Mucosa of rectum (tissue), 2 donors: ENCODE data around the gene OR4D11.
"Not testable (repeated sequence)": the region's sequence is repeated elsewhere in the genome, so short reads cannot be mapped to it uniquely, and the experiment has no call there.

ENCODE experiments used
- H3K27ac ChIP-seq, 2 donors: one replicate each; pipeline ENCODE4 v1.7.0; 2013; ENCODE audit warnings: inconsistent platforms in 2 of 2, low read depth in 2 of 2, low read length in 2 of 2
- H3K27me3 ChIP-seq, 2 donors: one replicate each; pipeline ENCODE4 v1.7.0; 2013; ENCODE audit warnings: low read length in 2 of 2; ENCODE audit not compliant: control insufficient read depth in 2 of 2, insufficient read depth in 2 of 2
- H3K36me3 ChIP-seq, 2 donors: one replicate each; pipeline ENCODE4 v1.7.0; 2013; ENCODE audit warnings: low read length in 2 of 2; ENCODE audit not compliant: control insufficient read depth in 2 of 2, insufficient read depth in 2 of 2
- H3K4me1 ChIP-seq, 2 donors: one replicate each; pipeline ENCODE4 v1.7.0; 2013; ENCODE audit warnings: low read length in 2 of 2, mild to moderate bottlenecking in 1 of 2; ENCODE audit not compliant: control insufficient read depth in 2 of 2, insufficient read depth in 2 of 2
- H3K4me3 ChIP-seq, 2 donors: one replicate each; pipeline ENCODE4 v1.7.0; 2013; ENCODE audit warnings: low read length in 2 of 2
- H3K9ac ChIP-seq, 2 donors: one replicate each; pipeline ENCODE4 v1.7.0; 2013; ENCODE audit warnings: low read length in 2 of 2, low read depth in 1 of 2, mild to moderate bottlenecking in 1 of 2
- H3K9me3 ChIP-seq, 2 donors: one replicate each; pipeline ENCODE4 v1.7.0; 2013; ENCODE audit warnings: low read length in 2 of 2; ENCODE audit not compliant: control insufficient read depth in 2 of 2
- donor health status: healthy.
- donor health status: Normal muscosa, but diverticular disease.

The OR4D11 gene

GRCh38 chr11:59511675-59512074, 8.3 kb downstream of the OR4D11 start:
- no peak overlapping the region for H3K4me3 ChIP-seq
- H3K9ac ChIP-seq: no peak overlapping the region
- no peak overlapping the region for H3K27ac ChIP-seq
- no peaks in the 10 kb centered on the region for H3K27me3 ChIP-seq
- H3K4me1 ChIP-seq: no peaks in the 10 kb centered on the region
- no peaks in the 10 kb centered on the region for H3K9me3 ChIP-seq
- H3K36me3 ChIP-seq: no peaks in the 10 kb centered on the region

DNA sequence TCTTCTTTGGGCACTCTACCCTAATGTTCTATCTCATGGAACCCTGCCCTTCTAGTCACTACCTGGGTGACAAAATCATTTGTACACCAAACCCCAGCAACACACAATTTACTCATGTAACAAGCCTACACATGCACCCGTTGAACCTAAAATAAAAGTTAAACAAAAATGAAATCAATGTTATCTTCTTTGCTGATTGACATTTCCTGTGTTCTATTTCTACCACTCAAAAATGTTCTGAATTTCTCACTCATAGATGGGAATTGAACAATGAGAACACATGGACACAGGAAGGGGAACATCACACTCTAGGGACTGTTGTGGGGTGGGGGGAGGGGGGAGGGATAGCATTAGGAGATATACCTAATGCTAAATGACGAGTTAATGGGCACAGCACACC, 16.8 kb downstream of the OR4D11 start:
- not testable (repeated sequence) for H3K9ac ChIP-seq, H3K4me3 ChIP-seq, H3K9me3 ChIP-seq, H3K4me1 ChIP-seq, H3K36me3 ChIP-seq, H3K27ac ChIP-seq, H3K27me3 ChIP-seq

GRCh38 chr11:59520741-59521140, 17.4 kb downstream of the OR4D11 start:
- Histone ChIP-seq H3K27ac (no peak overlapping the region), H3K4me1 (no peaks in the 10 kb centered on the region), H3K4me3 (no peak overlapping the region), H3K36me3 (no peaks in the 10 kb centered on the region), H3K27me3 (no peaks in the 10 kb centered on the region), H3K9me3 (no peaks in the 10 kb centered on the region), H3K9ac (no peak overlapping the region)

DNA sequence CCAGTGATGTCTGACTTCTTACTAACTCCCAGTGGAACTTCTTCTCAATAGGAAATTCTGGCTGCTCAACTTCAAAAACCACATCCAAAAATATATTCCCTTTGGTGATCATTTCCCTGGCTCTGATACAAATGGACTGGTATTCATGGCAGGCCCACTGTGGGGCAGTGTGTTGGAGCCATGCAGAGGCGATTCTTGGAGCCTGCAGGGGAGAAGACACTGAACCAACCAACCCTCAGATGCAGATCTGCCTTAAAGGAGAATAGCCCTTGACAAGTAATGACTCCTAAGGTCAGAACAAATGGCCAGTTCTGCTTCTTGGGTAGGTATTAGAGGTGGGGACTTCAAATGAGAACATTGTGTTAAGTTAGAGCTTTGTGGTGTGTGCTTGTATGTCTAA, 20.2 kb downstream of the OR4D11 start:
- no peaks in the 10 kb centered on the region for H3K9me3 ChIP-seq
- H3K27me3 ChIP-seq: no peaks in the 10 kb centered on the region
- no peak overlapping the region for H3K4me3 ChIP-seq
- H3K27ac ChIP-seq: no peak overlapping the region
- no peak overlapping the region for H3K9ac ChIP-seq
- no peaks in the 10 kb centered on the region for H3K36me3 ChIP-seq
- no peaks in the 10 kb centered on the region for H3K4me1 ChIP-seq

- Histone ChIP-seq H3K4me3 (no peak overlapping the region), H3K27ac (no peak overlapping the region), H3K4me1 (no peaks in the 10 kb centered on the region), H3K36me3 (no peaks in the 10 kb centered on the region), H3K27me3 (no peaks in the 10 kb centered on the region), H3K9me3 (no peaks in the 10 kb centered on the region), H3K9ac (no peak overlapping the region)
Measured at GRCh38 chr11:59528711-59529110, 25.3 kb downstream of the OR4D11 start.

DNA sequence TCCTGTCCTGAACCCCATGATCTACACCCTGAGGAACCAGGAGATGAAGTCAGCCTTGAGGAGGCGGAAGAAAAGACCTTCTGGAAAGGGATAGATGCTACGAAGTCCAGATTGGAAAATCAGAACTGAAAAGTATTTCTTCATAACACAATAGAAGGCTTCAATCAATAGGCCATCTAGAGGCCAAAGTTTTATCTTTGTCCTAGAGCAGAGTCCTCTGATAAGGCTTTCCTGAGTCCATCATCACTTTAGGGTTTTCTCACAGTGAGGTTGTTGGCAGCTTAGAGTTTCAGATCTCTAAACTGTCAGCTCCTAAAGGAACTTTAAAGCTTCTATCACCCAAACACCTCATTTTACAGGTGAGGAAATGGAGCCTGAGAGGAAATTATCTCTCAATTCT, 29.2 kb downstream of the OR4D11 start:
- Histone ChIP-seq H3K9ac (no peak overlapping the region), H3K27ac (no peak overlapping the region), H3K36me3 (no peaks in the 10 kb centered on the region), H3K27me3 (no peaks in the 10 kb centered on the region), H3K9me3 (no peaks in the 10 kb centered on the region), H3K4me3 (no peak overlapping the region), H3K4me1 (no peaks in the 10 kb centered on the region)

DNA sequence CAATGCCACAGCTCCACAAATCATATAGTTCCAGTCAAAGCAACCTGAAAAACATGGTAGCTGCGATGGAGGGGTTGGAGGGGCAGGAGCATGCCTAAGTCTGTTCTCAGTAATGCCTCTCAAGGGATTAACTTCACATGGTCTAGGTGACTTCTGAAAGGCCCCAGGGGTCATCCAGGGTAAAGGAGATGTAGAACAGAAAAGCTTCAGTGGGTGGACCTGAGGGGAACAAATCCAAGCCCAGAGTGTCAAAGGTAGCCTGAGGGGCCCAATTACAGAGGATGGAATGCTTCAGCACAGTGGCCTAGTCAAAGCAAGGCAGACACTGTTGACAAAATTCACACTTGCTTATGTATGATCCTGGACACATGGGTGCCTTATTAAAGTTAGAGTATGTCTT, 31.3 kb downstream of the OR4D11 start:
- H3K4me3 ChIP-seq: no peak overlapping the region
- H3K9ac ChIP-seq: no peak overlapping the region
- no peaks in the 10 kb centered on the region for H3K27me3 ChIP-seq
- no peaks in the 10 kb centered on the region for H3K9me3 ChIP-seq
- H3K36me3 ChIP-seq: no peaks in the 10 kb centered on the region
- no peaks in the 10 kb centered on the region for H3K4me1 ChIP-seq
- H3K27ac ChIP-seq: no peak overlapping the region

GRCh38 chr11:59542142-59542810, 38.9 kb downstream of the OR4D11 start:
- Histone ChIP-seq H3K36me3 (no peaks in the 10 kb centered on the region), H3K4me1 (no peaks in the 10 kb centered on the region), H3K27me3 (no peaks in the 10 kb centered on the region), H3K27ac (no peak overlapping the region), H3K9me3 (no peaks in the 10 kb centered on the region), H3K9ac (no peak overlapping the region), H3K4me3 (no peak overlapping the region)

GRCh38 chr11:59543713-59544112, 40.3 kb downstream of the OR4D11 start:
- H3K9me3 ChIP-seq, H3K9ac ChIP-seq, H3K27ac ChIP-seq, H3K4me1 ChIP-seq, H3K36me3 ChIP-seq, H3K27me3 ChIP-seq, H3K4me3 ChIP-seq: not testable (repeated sequence)

DNA sequence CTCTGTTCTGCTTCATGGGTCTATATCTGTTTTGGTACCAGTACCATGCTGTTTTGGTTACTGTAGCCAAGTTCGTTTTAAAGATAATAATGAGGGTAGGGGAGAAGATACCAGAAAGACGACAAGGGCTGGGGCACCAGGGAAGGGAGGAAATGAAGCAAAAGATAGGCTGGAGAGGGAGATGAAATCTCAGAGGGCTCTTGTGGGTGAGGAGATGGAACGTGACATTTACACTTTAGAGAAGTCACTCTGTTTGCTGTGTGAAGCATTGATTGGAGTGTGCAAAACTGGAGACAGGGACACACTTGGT, 41.4 kb downstream of the OR4D11 start:
- H3K27me3 ChIP-seq: no peaks in the 10 kb centered on the region
- no peak overlapping the region for H3K4me3 ChIP-seq
- H3K36me3 ChIP-seq: no peaks in the 10 kb centered on the region
- no peaks in the 10 kb centered on the region for H3K4me1 ChIP-seq
- no peaks in the 10 kb centered on the region for H3K9me3 ChIP-seq
- no peak overlapping the region for H3K9ac ChIP-seq
- no peak overlapping the region for H3K27ac ChIP-seq
